K562 (cell line): ENCODE results near the gene IFT25.

Experiments used
- CREM ChIP-seq: IDR thresholded peaks from 2 replicates; pipeline ENCODE4 v1.6.1; 2014; ENCODE audit warnings: antibody characterized with exemption, low read depth
- NR4A1 ChIP-seq, 2 experiments: fragments of 250-450 bp in 1 of 2; fragments of 450-650 bp in 1 of 2; sonication (Bioruptor Pico) in 1 of 2; IDR thresholded peaks; 2 replicates each; pipeline versions ENCODE4 v1.4.0 to v1.6.1; 2016 to 2020; ENCODE audit warnings: mild to moderate bottlenecking in 2 of 2, missing compliant biosample characterization in 1 of 2, missing genetic modification characterization in 1 of 2, moderate library complexity in 1 of 2
- ZNF717 ChIP-seq: fragments of 250-450 bp; sonication (Bioruptor Pico); IDR thresholded peaks from 2 replicates; pipeline ENCODE4 v1.5.0; 2021
- ZNF785 ChIP-seq: fragments of 250-450 bp; sonication (Bioruptor Pico); IDR thresholded peaks from 2 replicates; pipeline ENCODE4 v1.4.0; 2020; ENCODE audit warnings: mild to moderate bottlenecking
- TF ChIP-seq, protein P1 (sequence below), 3 experiments: IDR thresholded peaks in 2 of 3; conservative IDR thresholded peaks in 1 of 3; 2 replicates each; pipeline ENCODE4 v1.5.1; 2011 to 2012; ENCODE audit warnings: low read length in 3 of 3, mild to moderate bottlenecking in 3 of 3, control low read depth in 2 of 3, improper control_type of control experiment in 1 of 3, inconsistent platforms in 1 of 3, low read depth in 1 of 3, mixed read lengths in 1 of 3, moderate library complexity in 1 of 3; ENCODE audit not compliant: insufficient read depth in 2 of 3

DNA sequence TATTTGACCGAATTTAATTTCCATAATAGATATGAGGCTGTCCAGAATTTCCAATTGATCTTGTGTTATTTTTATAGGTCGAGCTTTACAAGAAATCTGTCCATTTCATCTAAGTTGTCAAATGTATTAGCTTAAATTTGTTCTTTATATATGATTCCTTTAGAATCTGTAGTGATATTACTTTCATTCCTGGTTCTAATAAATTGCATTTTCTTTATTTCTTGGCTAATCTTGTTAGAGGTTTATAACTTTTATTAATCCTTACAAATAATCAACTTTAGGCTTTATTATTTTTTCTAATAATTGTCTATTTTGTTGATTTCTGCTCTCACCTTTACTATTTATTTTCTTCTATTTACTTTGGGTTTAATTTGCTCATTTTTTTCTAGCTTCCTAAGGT, 14.0 kb downstream of the IFT25 start:
- no peak for TF ChIP-seq ZNF785
- TF ChIP-seq NR4A1 (CRISPR knock-in tag; IDR thresholded peaks at IDR 0.05) = no peak
- TF ChIP-seq NR4A1 (tag; IDR thresholded peaks at IDR 0.05) = no peak
- TF ChIP-seq CREM = no peak
- TF ChIP-seq ZNF717 (CRISPR knock-in tag) = no peak
- TF ChIP-seq, protein P1, sequence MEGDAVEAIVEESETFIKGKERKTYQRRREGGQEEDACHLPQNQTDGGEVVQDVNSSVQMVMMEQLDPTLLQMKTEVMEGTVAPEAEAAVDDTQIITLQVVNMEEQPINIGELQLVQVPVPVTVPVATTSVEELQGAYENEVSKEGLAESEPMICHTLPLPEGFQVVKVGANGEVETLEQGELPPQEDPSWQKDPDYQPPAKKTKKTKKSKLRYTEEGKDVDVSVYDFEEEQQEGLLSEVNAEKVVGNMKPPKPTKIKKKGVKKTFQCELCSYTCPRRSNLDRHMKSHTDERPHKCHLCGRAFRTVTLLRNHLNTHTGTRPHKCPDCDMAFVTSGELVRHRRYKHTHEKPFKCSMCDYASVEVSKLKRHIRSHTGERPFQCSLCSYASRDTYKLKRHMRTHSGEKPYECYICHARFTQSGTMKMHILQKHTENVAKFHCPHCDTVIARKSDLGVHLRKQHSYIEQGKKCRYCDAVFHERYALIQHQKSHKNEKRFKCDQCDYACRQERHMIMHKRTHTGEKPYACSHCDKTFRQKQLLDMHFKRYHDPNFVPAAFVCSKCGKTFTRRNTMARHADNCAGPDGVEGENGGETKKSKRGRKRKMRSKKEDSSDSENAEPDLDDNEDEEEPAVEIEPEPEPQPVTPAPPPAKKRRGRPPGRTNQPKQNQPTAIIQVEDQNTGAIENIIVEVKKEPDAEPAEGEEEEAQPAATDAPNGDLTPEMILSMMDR (IDR thresholded peaks at IDR 0.05 in 2 of 3, conservative IDR thresholded peaks at IDR 0.05 in 1 of 3; ENCODE audit: insufficient read depth in 2 of 3, low read depth in 1 of 3, low read length in 3 of 3) = no peak
